Neuronal stem cell (in vitro differentiated cells): Measurements from ENCODE around the gene CDC123.

Experiments used
- DNase-seq: peaks from one replicate; pipeline ENCODE4 v3.0.0-alpha.2; 2013; ENCODE audit warnings: low spot score
- H2AFZ ChIP-seq: one replicate; pipeline ENCODE4 v1.6.1; 2013; ENCODE audit warnings: mild to moderate bottlenecking, low read length, inconsistent platforms
- H2AK5ac ChIP-seq: 2 replicates; pipeline ENCODE4 v1.6.1; 2013; ENCODE audit warnings: low read depth, mild to moderate bottlenecking, inconsistent platforms, low read length, moderate library complexity, mixed read lengths
- H2BK120ac ChIP-seq: 2 replicates; pipeline ENCODE4 v1.6.1; 2013; ENCODE audit warnings: low read depth, mild to moderate bottlenecking, inconsistent platforms, low read length, moderate library complexity, mixed read lengths
- H2BK12ac ChIP-seq: one replicate; pipeline ENCODE4 v1.6.1; 2013; ENCODE audit warnings: low read length, inconsistent platforms
- H2BK15ac ChIP-seq: 2 replicates; pipeline ENCODE4 v1.6.1; 2013; ENCODE audit warnings: mild to moderate bottlenecking, low read length, inconsistent platforms, mixed read lengths
- H2BK5ac ChIP-seq: one replicate; pipeline ENCODE4 v1.6.1; 2013; ENCODE audit warnings: inconsistent platforms, mild to moderate bottlenecking, low read length, moderate library complexity
- H3K14ac ChIP-seq: one replicate; pipeline ENCODE4 v1.6.1; 2013; ENCODE audit warnings: low read length, inconsistent platforms
- H3K18ac ChIP-seq: 2 replicates; pipeline ENCODE4 v1.6.1; 2013; ENCODE audit warnings: low read length, inconsistent platforms
- H3K23ac ChIP-seq: 2 replicates; pipeline ENCODE4 v1.6.1; 2013; ENCODE audit warnings: low read depth, mild to moderate bottlenecking, mixed read lengths, low read length, inconsistent platforms; ENCODE audit not compliant: poor library complexity
- H3K27ac ChIP-seq: replicated peaks from 3 replicates; pipeline ENCODE4 v1.5.1; 2013; ENCODE audit warnings: low read length, inconsistent platforms
- H3K27me3 ChIP-seq, 3 experiments: 2 replicates each; pipeline ENCODE4 v1.6.1; 2013; ENCODE audit warnings: low read length in 3 of 3, mild to moderate bottlenecking in 2 of 3, inconsistent platforms in 1 of 3, low read depth in 1 of 3, mixed read lengths in 1 of 3, moderate library complexity in 1 of 3; ENCODE audit not compliant: control insufficient read depth in 3 of 3, insufficient read depth in 3 of 3
- H3K36me3 ChIP-seq, 2 donors: replicated peaks in 1 of 2; 2 replicates each; pipeline ENCODE4 v1.6.1; 2013; ENCODE audit warnings: low read length in 2 of 2; ENCODE audit not compliant: control insufficient read depth in 2 of 2, insufficient read depth in 2 of 2
- H3K4ac ChIP-seq: 2 replicates; pipeline ENCODE4 v1.6.1; 2013; ENCODE audit warnings: inconsistent platforms, mild to moderate bottlenecking, low read length, moderate library complexity
- H3K4me1 ChIP-seq, 2 donors: 1 replicate in 1 of 2; 2 replicates in 1 of 2; pipeline ENCODE4 v1.6.1; 2013; ENCODE audit warnings: low read length in 2 of 2, low read depth in 1 of 2; ENCODE audit not compliant: control insufficient read depth in 2 of 2, insufficient read depth in 1 of 2
- H3K4me2 ChIP-seq: one replicate; pipeline ENCODE4 v1.6.1; 2013; ENCODE audit warnings: mild to moderate bottlenecking, low read length, inconsistent platforms; ENCODE audit not compliant: insufficient read depth, poor library complexity, severe bottlenecking
- H3K4me3 ChIP-seq, 2 donors: 2 replicates each; pipeline ENCODE4 v1.5.1; 2013; ENCODE audit warnings: low read length in 2 of 2, mild to moderate bottlenecking in 2 of 2, inconsistent platforms in 1 of 2, moderate library complexity in 1 of 2
- H3K79me1 ChIP-seq: one replicate; pipeline ENCODE4 v1.6.1; 2013; ENCODE audit warnings: low read depth, mild to moderate bottlenecking, inconsistent platforms, low read length, moderate library complexity
- H3K9ac ChIP-seq: one replicate; pipeline ENCODE4 v1.6.1; 2013; ENCODE audit warnings: mild to moderate bottlenecking, low read depth, low read length, inconsistent platforms; ENCODE audit not compliant: poor library complexity
- H3K9me3 ChIP-seq, 2 donors: replicated peaks in 1 of 2; 2 replicates each; pipeline versions ENCODE3 to v1.6.1; 2013; ENCODE audit warnings: low read length in 2 of 2, mild to moderate bottlenecking in 2 of 2, inconsistent platforms in 1 of 2, low read depth in 1 of 2, mixed read lengths in 1 of 2, moderate library complexity in 1 of 2; ENCODE audit not compliant: control insufficient read depth in 2 of 2, insufficient read depth in 1 of 2
- H4K8ac ChIP-seq: one replicate; pipeline ENCODE4 v1.6.1; 2013; ENCODE audit warnings: low read depth, mild to moderate bottlenecking, inconsistent platforms, low read length, moderate library complexity
- H4K91ac ChIP-seq: one replicate; pipeline ENCODE4 v1.6.1; 2013; ENCODE audit warnings: low read length, low read depth, mild to moderate bottlenecking, inconsistent platforms; ENCODE audit not compliant: poor library complexity
- WGBS, 2 donors: extraction: QIAGEN DNeasy Blood & Tissue Kit; methylation state at CpG; one replicate each; pipeline ENCODE4 v1.1.7; 2013; ENCODE audit warnings: missing lambda C conversion rate in 2 of 2, mixed read lengths in 1 of 2; ENCODE audit not compliant: insufficient read length in 2 of 2, insufficient replicate concordance in 1 of 2; ENCODE audit errors: extremely low coverage in 2 of 2; 5-methylcytosine and 5-hydroxymethylcytosine counted together

Gene CDC123

GRCh38 chr10:12235796-12236195, 39.8 kb downstream of the CDC123 start:
- Histone ChIP-seq H3K23ac (no peak overlapping the region), H2AK5ac (no peak overlapping the region), H3K4me2 (no peak overlapping the region), H2AFZ (no peak overlapping the region), H3K79me1 (no peaks in the 10 kb centered on the region), H2BK5ac (no peak overlapping the region), H2BK120ac (no peak overlapping the region), H4K8ac (no peak overlapping the region), H2BK15ac (no peak overlapping the region), H3K27ac (no peak overlapping the region), H3K9me3 (no peaks in the 10 kb centered on the region), H3K27me3 (no peaks in the 10 kb centered on the region), H3K9ac (no peak overlapping the region), H4K91ac (no peak overlapping the region), H3K18ac (no peak overlapping the region), H3K36me3 (peaks cover 23 to 94% of the 10 kb centered on the region in 2 donors), H2BK12ac (no peak overlapping the region), H3K4me1 (no peaks in the 10 kb centered on the region), H3K4me3 (no peak overlapping the region), H3K14ac (no peak overlapping the region), H3K4ac (no peak overlapping the region)
- no peak for DNase-seq
- no CpG with 5 or more reads among the region's 4 CpGs for WGBS, 2 donors

DNA sequence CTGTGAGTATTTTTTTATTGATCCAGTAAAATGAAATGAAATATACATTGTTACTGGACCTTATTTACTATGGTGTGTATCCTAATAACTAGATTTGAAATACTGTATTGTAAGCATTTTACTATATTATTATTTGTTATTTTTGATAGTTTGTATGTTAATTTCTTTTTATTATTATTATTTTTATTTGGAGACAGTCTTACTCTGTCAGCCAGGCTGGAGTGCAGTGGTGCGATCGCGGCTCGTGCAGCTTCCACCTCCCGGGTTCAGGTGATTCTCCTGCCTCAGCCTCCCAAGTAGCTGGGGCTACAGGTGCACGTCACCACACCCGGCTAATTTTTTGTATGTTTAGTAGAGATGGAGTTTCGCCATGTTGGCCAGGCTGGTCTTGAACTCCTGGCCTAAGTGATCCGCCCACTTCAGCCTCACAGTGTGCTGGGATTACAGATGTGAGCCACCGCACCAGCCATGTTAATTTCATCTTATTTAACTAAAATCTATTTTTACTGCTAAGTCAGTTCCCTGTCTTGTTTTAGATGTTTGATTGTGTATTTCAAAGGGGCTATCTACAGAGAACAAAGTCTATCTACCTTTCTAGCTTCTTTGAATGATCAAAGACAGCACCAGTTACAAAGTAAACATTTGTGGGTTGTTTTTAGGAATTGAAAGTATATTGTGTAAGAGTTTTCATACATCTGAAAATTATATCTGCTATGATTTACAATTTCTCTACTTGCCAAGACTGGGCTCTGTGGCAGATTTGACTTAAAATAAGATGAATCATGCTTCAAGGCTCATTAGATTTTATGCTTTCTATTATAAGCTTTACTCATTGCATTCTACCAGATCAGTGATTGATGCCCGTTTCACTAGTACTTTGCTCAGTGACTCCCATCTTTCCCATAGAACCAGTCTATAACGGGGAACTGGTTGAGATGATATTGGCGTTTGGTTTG, 41.6 kb downstream of the CDC123 start:
- Histone ChIP-seq H3K14ac (no peak overlapping the region), H2BK15ac (no peak overlapping the region), H4K91ac (no peak overlapping the region), H3K4me1 (no peaks in the 10 kb centered on the region), H3K4me2 (no peak overlapping the region), H3K18ac (no peak overlapping the region), H3K27ac (no peak overlapping the region), H2BK12ac (no peak overlapping the region), H2BK5ac (no peak overlapping the region), H2BK120ac (no peak overlapping the region), H3K27me3 (no peaks in the 10 kb centered on the region), H2AK5ac (no peak overlapping the region), H3K4ac (no peak overlapping the region), H3K9ac (no peak overlapping the region), H3K36me3 (peaks cover 23 to 91% of the 10 kb centered on the region in 2 donors), H3K4me3 (no peak overlapping the region), H2AFZ (no peak overlapping the region), H3K9me3 (no peaks in the 10 kb centered on the region), H3K79me1 (no peaks in the 10 kb centered on the region), H3K23ac (no peak overlapping the region), H4K8ac (no peak overlapping the region)
- DNase-seq = no peak
- 100% methylated on average over 1 of the region's 13 CpGs for WGBS, 2 donors

GRCh38 chr10:12238821-12239220, 42.8 kb downstream of the CDC123 start:
- Histone ChIP-seq H2BK120ac (no peak overlapping the region), H3K36me3 (peaks cover 25 to 84% of the 10 kb centered on the region in 2 donors), H2BK12ac (no peak overlapping the region), H3K4me3 (no peak overlapping the region), H3K18ac (no peak overlapping the region), H3K27me3 (no peaks in the 10 kb centered on the region), H2BK15ac (no peak overlapping the region), H2AK5ac (no peak overlapping the region), H2AFZ (no peak overlapping the region), H3K27ac (no peak overlapping the region), H3K79me1 (no peaks in the 10 kb centered on the region), H3K23ac (no peak overlapping the region), H3K9ac (no peak overlapping the region), H4K8ac (no peak overlapping the region), H2BK5ac (no peak overlapping the region), H3K4me2 (no peak overlapping the region), H3K4ac (no peak overlapping the region), H3K14ac (no peak overlapping the region), H3K9me3 (no peaks in the 10 kb centered on the region), H3K4me1 (no peaks in the 10 kb centered on the region), H4K91ac (no peak overlapping the region)
- no peak for DNase-seq
- no CpG with 5 or more reads among the region's 8 CpGs for WGBS, 2 donors

GRCh38 chr10:12241810-12242529, 46.0 kb downstream of the CDC123 start:
- Histone ChIP-seq H3K79me1 (no peaks in the 10 kb centered on the region), H3K27me3 (no peaks in the 10 kb centered on the region), H2BK5ac (no peak overlapping the region), H3K27ac (no peak overlapping the region), H3K23ac (no peak overlapping the region), H3K36me3 (peaks cover 34 to 84% of the 10 kb centered on the region in 2 donors), H3K9ac (no peak overlapping the region), H3K9me3 (no peaks in the 10 kb centered on the region), H4K91ac (no peak overlapping the region), H3K4ac (no peak overlapping the region), H2AFZ (no peak overlapping the region), H4K8ac (no peak overlapping the region), H2BK12ac (no peak overlapping the region), H3K18ac (no peak overlapping the region), H3K4me1 (no peaks in the 10 kb centered on the region), H3K14ac (no peak overlapping the region), H2BK15ac (no peak overlapping the region), H3K4me3 (no peak overlapping the region), H2BK120ac (no peak overlapping the region), H3K4me2 (no peak overlapping the region), H2AK5ac (no peak overlapping the region)
- WGBS, 2 donors = no CpG with 5 or more reads among the region's 19 CpGs
- DNase-seq = no peak
